ENCODE measurements around the gene CRB2.

CRB2 gene

GRCh38 chr9:123355761-123356431 lies at the start of gene CRB2:
Gene CRB2, plus strand, starts transcription at chr9:123356197. Its CDS starts 64 bp downstream, at chr9:123356261.
- DNase-seq (ENCODE audit: low read depth) = no peak

- no peak for DNase-seq (ENCODE audit: low read depth)
Measured at GRCh38 chr9:123309611-123310010, 46.4 kb upstream of the CRB2 start.

GRCh38 chr9:123310551-123311249 lies 45.3 kb upstream of the CRB2 start:
- DNase-seq (ENCODE audit: low read depth) = no peak

- DNase-seq (ENCODE audit: low read depth) = no peak
Measured at GRCh38 chr9:123311250-123311752, 44.7 kb upstream of the CRB2 start.

GRCh38 chr9:123312306-123312877 lies 43.6 kb upstream of the CRB2 start:
- no peak for DNase-seq (ENCODE audit: low read depth)

GRCh38 chr9:123314617-123315016 lies 41.4 kb upstream of the CRB2 start:
- DNase-seq (ENCODE audit: low read depth) = no peak

GRCh38 chr9:123315635-123316034 lies 40.4 kb upstream of the CRB2 start:
- DNase-seq (ENCODE audit: low read depth) = no peak

- DNase-seq (ENCODE audit: low read depth) = no peak
Measured at GRCh38 chr9:123316053-123316718, 39.8 kb upstream of the CRB2 start.

GRCh38 chr9:123318202-123318601 lies 37.8 kb upstream of the CRB2 start:
- no peak for DNase-seq (ENCODE audit: low read depth)

GRCh38 chr9:123318961-123319421 lies 37.0 kb upstream of the CRB2 start:
- DNase-seq (ENCODE audit: low read depth) = no peak

GRCh38 chr9:123319541-123320339 lies 36.3 kb upstream of the CRB2 start:
- DNase-seq (ENCODE audit: low read depth) = no peak

GRCh38 chr9:123320814-123321213 lies 35.2 kb upstream of the CRB2 start:
- no peak for DNase-seq (ENCODE audit: low read depth)

GRCh38 chr9:123321616-123322272 lies 34.3 kb upstream of the CRB2 start:
- no peak for DNase-seq (ENCODE audit: low read depth)

- peak; percentile 28 for DNase-seq (ENCODE audit: low read depth)
Measured at GRCh38 chr9:123322273-123323195, 33.5 kb upstream of the CRB2 start.

- DNase-seq (ENCODE audit: low read depth) = no peak
Measured at GRCh38 chr9:123323196-123324013, 32.6 kb upstream of the CRB2 start.

- no peak for DNase-seq (ENCODE audit: low read depth)
Measured at GRCh38 chr9:123324767-123325183, 31.2 kb upstream of the CRB2 start.

- DNase-seq (ENCODE audit: low read depth) = no peak
Measured at GRCh38 chr9:123326187-123326586, 29.8 kb upstream of the CRB2 start.

- no peak for DNase-seq (ENCODE audit: low read depth)
Measured at GRCh38 chr9:123326662-123327093, 29.3 kb upstream of the CRB2 start.

- DNase-seq (ENCODE audit: low read depth) = no peak
Measured at GRCh38 chr9:123327697-123328100, 28.3 kb upstream of the CRB2 start.

Measured in stimulated activated CD8-positive, alpha-beta memory T cell treated with anti-CD3 and anti-CD28 coated beads, Interleukin-4, amount 100 ng/mL, for 24 hours (primary cell).